Measurements from ENCODE around the gene KANK4. TPM values are rescaled to one million over a fixed set of nuclear protein-coding genes. Genes with fewer than 3 reads are reported as not detected.

Gene KANK4
- polyA plus RNA-seq, 2 of the 4 experiments (the other 2 are of a cell fraction), result 0.66 to 0.81 TPM

DNA sequence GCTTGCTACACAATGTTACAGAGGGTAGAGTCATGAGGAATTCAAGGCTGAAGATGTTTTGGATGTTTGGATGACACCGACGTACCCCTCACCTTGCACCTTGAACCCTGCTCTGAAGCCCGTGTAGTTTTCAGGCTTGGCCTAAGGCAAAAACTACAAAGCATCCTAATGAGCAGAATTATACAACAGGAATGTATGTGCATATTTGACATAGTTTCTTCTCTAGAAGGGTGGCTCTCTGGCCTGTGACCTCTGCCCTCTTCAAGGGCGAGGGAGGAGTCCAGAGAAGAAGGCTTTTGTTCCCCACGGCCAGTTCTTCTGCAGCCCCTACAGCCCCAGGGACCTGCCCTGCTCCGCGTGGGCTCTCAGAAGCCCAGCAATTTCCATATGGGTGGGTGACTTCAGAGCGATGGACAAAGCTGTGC lies 81.3 kb downstream of the KANK4 start:
- Histone ChIP-seq H3K4me1 (peaks cover 34% of the 10 kb centered on the region), H3K4me2 (peak overlapping the region; percentile 41; the same call in 1 of the 3 replicates), H3K9me3 (no peaks in the 10 kb centered on the region), H3K4me3 (no peak overlapping the region), H3K27ac (peak overlapping the region in 1 of 2 experiments; percentile 48; a peak in 3 of 6 replicates)
- FAIRE-seq, result no peak
- 49% methylated on average over 8 of the region's 8 CpGs for WGBS (ENCODE audit: missing lambda C conversion rate)
- ATAC-seq, result peak in 1 of 2 experiments; percentile 31; a peak in 2 of 6 replicates
- ChIA-PET CTCF (no interaction called here), POLR2A (interaction anchor here (0.6 kb wide), 1 partner anchor 9 kb away, joined by 6 read pairs; no protein-coding TSS in a partner anchor)
- TF ChIP-seq JUNB (IDR thresholded peaks at IDR 0.05), result no peak
- no peak for TF ChIP-seq NPAS2 (CRISPR knock-in tag; IDR thresholded peaks at IDR 0.05; ENCODE audit: borderline replicate concordance)
- TF ChIP-seq HDAC2 (IDR thresholded peaks at IDR 0.05), result no peak
- TF ChIP-seq, protein P1, sequence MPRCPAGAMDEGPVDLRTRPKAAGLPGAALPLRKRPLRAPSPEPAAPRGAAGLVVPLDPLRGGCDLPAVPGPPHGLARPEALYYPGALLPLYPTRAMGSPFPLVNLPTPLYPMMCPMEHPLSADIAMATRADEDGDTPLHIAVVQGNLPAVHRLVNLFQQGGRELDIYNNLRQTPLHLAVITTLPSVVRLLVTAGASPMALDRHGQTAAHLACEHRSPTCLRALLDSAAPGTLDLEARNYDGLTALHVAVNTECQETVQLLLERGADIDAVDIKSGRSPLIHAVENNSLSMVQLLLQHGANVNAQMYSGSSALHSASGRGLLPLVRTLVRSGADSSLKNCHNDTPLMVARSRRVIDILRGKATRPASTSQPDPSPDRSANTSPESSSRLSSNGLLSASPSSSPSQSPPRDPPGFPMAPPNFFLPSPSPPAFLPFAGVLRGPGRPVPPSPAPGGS (IDR thresholded peaks at IDR 0.05), result no peak
- TF ChIP-seq, protein P2, sequence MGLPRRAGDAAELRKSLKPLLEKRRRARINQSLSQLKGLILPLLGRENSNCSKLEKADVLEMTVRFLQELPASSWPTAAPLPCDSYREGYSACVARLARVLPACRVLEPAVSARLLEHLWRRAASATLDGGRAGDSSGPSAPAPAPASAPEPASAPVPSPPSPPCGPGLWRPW (IDR thresholded peaks at IDR 0.05), result no peak
- TF ChIP-seq ZC3H11A (IDR thresholded peaks at IDR 0.05), result no peak
- TF ChIP-seq KDM1A (IDR thresholded peaks at IDR 0.05; ENCODE audit: low read depth), result no peak
- no peak for TF ChIP-seq FOSL2 (IDR thresholded peaks at IDR 0.05)
- no peak for TF ChIP-seq FOSL2 (CRISPR knock-in tag; IDR thresholded peaks at IDR 0.05)
- no peak for TF ChIP-seq SMC3 (IDR thresholded peaks at IDR 0.05)
- no peak for TF ChIP-seq EP300 (IDR thresholded peaks at IDR 0.05)
- TF ChIP-seq, protein P3, sequence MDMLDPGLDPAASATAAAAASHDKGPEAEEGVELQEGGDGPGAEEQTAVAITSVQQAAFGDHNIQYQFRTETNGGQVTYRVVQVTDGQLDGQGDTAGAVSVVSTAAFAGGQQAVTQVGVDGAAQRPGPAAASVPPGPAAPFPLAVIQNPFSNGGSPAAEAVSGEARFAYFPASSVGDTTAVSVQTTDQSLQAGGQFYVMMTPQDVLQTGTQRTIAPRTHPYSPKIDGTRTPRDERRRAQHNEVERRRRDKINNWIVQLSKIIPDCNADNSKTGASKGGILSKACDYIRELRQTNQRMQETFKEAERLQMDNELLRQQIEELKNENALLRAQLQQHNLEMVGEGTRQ (IDR thresholded peaks at IDR 0.05), result no peak
- no peak for TF ChIP-seq FOSB (CRISPR knock-in tag; IDR thresholded peaks at IDR 0.05)
- TF ChIP-seq MYC (IDR thresholded peaks at IDR 0.05; ENCODE audit: borderline replicate concordance, low read length), result no peak
- no peak for TF ChIP-seq RAD21 (conservative IDR thresholded peaks at IDR 0.05 in 1 of 2, IDR thresholded peaks at IDR 0.05 in 1 of 2)
- no peak for DNase-seq (ENCODE audit: low read depth in 1 of 2, low spot score in 1 of 2)

DNA sequence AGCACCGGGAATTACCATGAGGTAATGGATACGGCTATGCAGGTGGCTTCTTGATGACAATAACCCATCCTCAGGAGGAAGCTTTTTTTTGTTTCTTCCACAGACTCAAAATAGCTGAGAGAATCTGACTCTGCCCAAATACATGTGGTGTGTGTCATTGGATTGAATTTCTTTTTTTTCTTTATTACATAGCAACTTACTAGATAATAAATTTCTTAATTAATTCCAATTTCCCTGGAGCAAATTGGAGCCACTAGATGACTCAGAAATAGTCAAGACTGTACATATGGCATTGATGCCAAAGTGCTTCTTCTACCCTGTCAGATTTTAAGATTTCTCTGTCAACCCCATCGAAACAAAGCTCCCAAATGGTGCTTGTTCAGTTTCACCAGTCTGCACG lies 81.9 kb downstream of the KANK4 start:
- ChIA-PET POLR2A (no interaction called here), CTCF (interaction anchor here (1.3 kb wide), 1 partner anchor 62 kb away, joined by 6 read pairs; no protein-coding TSS in a partner anchor)
- TF ChIP-seq, protein P4, sequence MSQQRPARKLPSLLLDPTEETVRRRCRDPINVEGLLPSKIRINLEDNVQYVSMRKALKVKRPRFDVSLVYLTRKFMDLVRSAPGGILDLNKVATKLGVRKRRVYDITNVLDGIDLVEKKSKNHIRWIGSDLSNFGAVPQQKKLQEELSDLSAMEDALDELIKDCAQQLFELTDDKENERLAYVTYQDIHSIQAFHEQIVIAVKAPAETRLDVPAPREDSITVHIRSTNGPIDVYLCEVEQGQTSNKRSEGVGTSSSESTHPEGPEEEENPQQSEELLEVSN (IDR thresholded peaks at IDR 0.05; ENCODE audit: borderline replicate concordance, low read depth), result no peak
- no peak for TF ChIP-seq HOXB5 (CRISPR knock-in tag; IDR thresholded peaks at IDR 0.05)
- no peak for TF ChIP-seq HOXB13 (CRISPR knock-in tag; IDR thresholded peaks at IDR 0.05; ENCODE audit: low read depth)
- TF ChIP-seq, protein P5, sequence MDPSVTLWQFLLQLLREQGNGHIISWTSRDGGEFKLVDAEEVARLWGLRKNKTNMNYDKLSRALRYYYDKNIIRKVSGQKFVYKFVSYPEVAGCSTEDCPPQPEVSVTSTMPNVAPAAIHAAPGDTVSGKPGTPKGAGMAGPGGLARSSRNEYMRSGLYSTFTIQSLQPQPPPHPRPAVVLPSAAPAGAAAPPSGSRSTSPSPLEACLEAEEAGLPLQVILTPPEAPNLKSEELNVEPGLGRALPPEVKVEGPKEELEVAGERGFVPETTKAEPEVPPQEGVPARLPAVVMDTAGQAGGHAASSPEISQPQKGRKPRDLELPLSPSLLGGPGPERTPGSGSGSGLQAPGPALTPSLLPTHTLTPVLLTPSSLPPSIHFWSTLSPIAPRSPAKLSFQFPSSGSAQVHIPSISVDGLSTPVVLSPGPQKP (IDR thresholded peaks at IDR 0.05; ENCODE audit: low read depth, low read length), result no peak
- TF ChIP-seq, protein P6, sequence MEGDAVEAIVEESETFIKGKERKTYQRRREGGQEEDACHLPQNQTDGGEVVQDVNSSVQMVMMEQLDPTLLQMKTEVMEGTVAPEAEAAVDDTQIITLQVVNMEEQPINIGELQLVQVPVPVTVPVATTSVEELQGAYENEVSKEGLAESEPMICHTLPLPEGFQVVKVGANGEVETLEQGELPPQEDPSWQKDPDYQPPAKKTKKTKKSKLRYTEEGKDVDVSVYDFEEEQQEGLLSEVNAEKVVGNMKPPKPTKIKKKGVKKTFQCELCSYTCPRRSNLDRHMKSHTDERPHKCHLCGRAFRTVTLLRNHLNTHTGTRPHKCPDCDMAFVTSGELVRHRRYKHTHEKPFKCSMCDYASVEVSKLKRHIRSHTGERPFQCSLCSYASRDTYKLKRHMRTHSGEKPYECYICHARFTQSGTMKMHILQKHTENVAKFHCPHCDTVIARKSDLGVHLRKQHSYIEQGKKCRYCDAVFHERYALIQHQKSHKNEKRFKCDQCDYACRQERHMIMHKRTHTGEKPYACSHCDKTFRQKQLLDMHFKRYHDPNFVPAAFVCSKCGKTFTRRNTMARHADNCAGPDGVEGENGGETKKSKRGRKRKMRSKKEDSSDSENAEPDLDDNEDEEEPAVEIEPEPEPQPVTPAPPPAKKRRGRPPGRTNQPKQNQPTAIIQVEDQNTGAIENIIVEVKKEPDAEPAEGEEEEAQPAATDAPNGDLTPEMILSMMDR (IDR thresholded peaks at IDR 0.05), result no peak
- no peak for TF ChIP-seq FOSB (CRISPR knock-in tag; IDR thresholded peaks at IDR 0.05)
- no peak for TF ChIP-seq EP300 (IDR thresholded peaks at IDR 0.05)
- TF ChIP-seq, protein P7, sequence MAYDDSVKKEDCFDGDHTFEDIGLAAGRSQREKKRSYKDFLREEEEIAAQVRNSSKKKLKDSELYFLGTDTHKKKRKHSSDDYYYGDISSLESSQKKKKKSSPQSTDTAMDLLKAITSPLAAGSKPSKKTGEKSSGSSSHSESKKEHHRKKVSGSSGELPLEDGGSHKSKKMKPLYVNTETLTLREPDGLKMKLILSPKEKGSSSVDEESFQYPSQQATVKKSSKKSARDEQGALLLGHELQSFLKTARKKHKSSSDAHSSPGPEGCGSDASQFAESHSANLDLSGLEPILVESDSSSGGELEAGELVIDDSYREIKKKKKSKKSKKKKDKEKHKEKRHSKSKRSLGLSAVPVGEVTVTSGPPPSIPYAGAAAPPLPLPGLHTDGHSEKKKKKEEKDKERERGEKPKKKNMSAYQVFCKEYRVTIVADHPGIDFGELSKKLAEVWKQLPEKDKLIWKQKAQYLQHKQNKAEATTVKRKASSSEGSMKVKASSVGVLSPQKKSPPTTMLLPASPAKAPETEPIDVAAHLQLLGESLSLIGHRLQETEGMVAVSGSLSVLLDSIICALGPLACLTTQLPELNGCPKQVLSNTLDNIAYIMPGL (CRISPR knock-in tag; IDR thresholded peaks at IDR 0.05; ENCODE audit: borderline replicate concordance), result no peak
- TF ChIP-seq, protein P8, sequence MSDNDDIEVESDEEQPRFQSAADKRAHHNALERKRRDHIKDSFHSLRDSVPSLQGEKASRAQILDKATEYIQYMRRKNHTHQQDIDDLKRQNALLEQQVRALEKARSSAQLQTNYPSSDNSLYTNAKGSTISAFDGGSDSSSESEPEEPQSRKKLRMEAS (IDR thresholded peaks at IDR 0.05), result no peak
- ATAC-seq (no peak), FAIRE-seq (no peak), DNase-seq (ENCODE audit: low read depth in 1 of 2, low spot score in 1 of 2) (no peak)
- WGBS (ENCODE audit: missing lambda C conversion rate), result 74% methylated on average over 4 of the region's 4 CpGs
- H3K4me1 ChIP-seq, result peaks cover 34% of the 10 kb centered on the region
- H3K4me3 ChIP-seq, result no peak overlapping the region
- peak overlapping the region in 1 of 2 experiments; percentile 48; a peak in 2 of 6 replicates for H3K27ac ChIP-seq
- H3K9me3 ChIP-seq, result no peaks in the 10 kb centered on the region
- H3K4me2 ChIP-seq, result peak overlapping the region; percentile 41; the same call in 1 of the 3 replicates

Data from A549 (cell line).